Stomach (tissue), 9 donors: ENCODE results near the gene FBXL14. TPM values are rescaled to one million over a fixed set of nuclear protein-coding genes. Genes with fewer than 3 reads are reported as not detected.

ENCODE experiments used
- DNase-seq, 2 donors: peaks; one replicate each; pipeline versions ENCODE4 v3.0.0 to v3.0.0-alpha.2; 2013 to 2019
- H3K27ac ChIP-seq, 5 donors: fragments of 200-600 bp in 4 of 5; sonication (generic) in 4 of 5; one replicate each; pipeline ENCODE4 v1.5.1; 2013 to 2019; ENCODE audit warnings: mild to moderate bottlenecking in 1 of 5, moderate library complexity in 1 of 5
- H3K27me3 ChIP-seq, 3 donors: fragments of 200-600 bp; sonication (generic); one replicate each; pipeline ENCODE4 v1.5.1; 2017 to 2019; ENCODE audit warnings: mixed run types in 1 of 3
- H3K36me3 ChIP-seq, 4 donors: fragments of 200-600 bp; sonication (generic); 1 replicate in 3 of 4; 2 replicates in 1 of 4; pipeline ENCODE4 v1.5.1; 2016 to 2019
- H3K4me1 ChIP-seq, 4 donors: fragments of 200-600 bp; sonication (generic); one replicate each; pipeline ENCODE4 v1.5.1; 2016 to 2019
- H3K4me3 ChIP-seq, 4 donors: fragments of 200-600 bp; sonication (generic) in 3 of 4; one replicate each; pipeline ENCODE4 v1.5.1; 2016 to 2019; ENCODE audit warnings: mild to moderate bottlenecking in 1 of 4
- H3K9me3 ChIP-seq, 4 donors: fragments of 200-600 bp; sonication (generic); one replicate each; pipeline ENCODE4 v1.5.1; 2016 to 2019
- CTCF ChIP-seq, 7 experiments: fragments of 450-650 bp in 4 of 7; fragments of 200-600 bp in 3 of 7; sonication (generic) in 3 of 7; IDR thresholded peaks; one replicate each; pipeline ENCODE4 v1.5.1; 2016 to 2019; ENCODE audit warnings: antibody characterized with exemption in 7 of 7, control low read depth in 2 of 7, mild to moderate bottlenecking in 1 of 7
- EP300 ChIP-seq: sonication (generic); formaldehyde crosslinking; IDR thresholded peaks from one replicate; pipeline ENCODE4 v1.6.1; 2017; ENCODE audit warnings: antibody characterized with exemption
- POLR2A ChIP-seq, 4 donors: fragments of 450-650 bp; IDR thresholded peaks; one replicate each; pipeline ENCODE4 v1.6.1; 2016; ENCODE audit warnings: antibody characterized with exemption in 4 of 4, control low read depth in 2 of 4, mild to moderate bottlenecking in 1 of 4, moderate library complexity in 1 of 4
- POLR2AphosphoS5 ChIP-seq, 3 donors: sonication (generic); formaldehyde crosslinking; IDR thresholded peaks; one replicate each; pipeline ENCODE4 v1.6.1; 2016; ENCODE audit warnings: antibody characterized with exemption in 3 of 3
- WGBS, 5 donors: extraction: QIAGEN DNeasy Blood & Tissue Kit in 3 of 5; methylation state at CpG; one replicate each; pipeline versions ENCODE4 v1.1.5 to v1.1.7; 2013 to 2018; 5-methylcytosine and 5-hydroxymethylcytosine counted together
- intact Hi-C: fragments of 100-400 bp; cut with DNase I; formaldehyde crosslinking; loops from one replicate; pipeline ENCODE4 v1.15.1; 2023; ENCODE audit warnings: low total_unique reads
- polyA plus RNA-seq, 3 donors: library from polyadenylated mRNA; stranded (reverse); fragments of 200-250 nt; gene quantifications; one replicate each; pipeline ENCODE4 v1.2.3, GENCODE V29; 2013
- total RNA-seq, 5 donors: library from RNA; depleted of rRNA; stranded (reverse); fragments of >200 nt; gene quantifications; one replicate each; pipeline versions ENCODE4 v1.1.0 to v1.2.3, GENCODE V29; 2014 to 2016
- donor health status: healthy with polysubstance abuse.
- donor health status: Bipolar disorder and iron deficiency.
- donor health status: healthy.

FBXL14 gene
- total and polyA plus RNA-seq, 8 donors = 2.6 to 36.2 (median 7.9) TPM; not detected in 1

GRCh38 chr12:1528791-1529190, 65.6 kb downstream of the FBXL14 start:
- intact Hi-C loops = no loop called here
- no peak for DNase-seq

GRCh38 chr12:1527789-1528188, 66.6 kb downstream of the FBXL14 start:
- Histone ChIP-seq H3K4me1 (peaks cover 9 to 25% (median 20%) of the 10 kb centered on the region in 4 donors), H3K36me3 (no peaks in the 10 kb centered on the region), H3K9me3 (no peaks in the 10 kb centered on the region), H3K27me3 (peaks cover 0 to 74% (median 29%) of the 10 kb centered on the region in 3 donors), H3K27ac (no peak overlapping the region), H3K4me3 (no peak overlapping the region)
- intact Hi-C loops = no loop called here
- WGBS, 5 donors = 59 to 75% (median 72%) methylated on average over 4 of the region's 4 CpGs
- no peak for TF ChIP-seq POLR2A (IDR thresholded peaks at IDR 0.05)
- TF ChIP-seq POLR2AphosphoS5 (IDR thresholded peaks at IDR 0.05) = no peak
- no peak for DNase-seq

More at GRCh38 chr12:1528791-1529190, 65.6 kb downstream of the FBXL14 start:
- Histone ChIP-seq H3K4me3 (no peak overlapping the region), H3K27me3 (peaks cover 0 to 78% (median 38%) of the 10 kb centered on the region in 3 donors), H3K36me3 (no peaks in the 10 kb centered on the region), H3K4me1 (peaks cover 13 to 35% (median 23%) of the 10 kb centered on the region in 4 donors), H3K9me3 (no peaks in the 10 kb centered on the region), H3K27ac (no peak overlapping the region)
- 86 to 92% (median 92%) methylated on average over 3 of the region's 3 CpGs for WGBS, 5 donors
- TF ChIP-seq EP300 (no peak), POLR2AphosphoS5 (IDR thresholded peaks at IDR 0.05) (no peak), POLR2A (IDR thresholded peaks at IDR 0.05) (no peak), CTCF (IDR thresholded peaks at IDR 0.05) (no peak)

GRCh38 chr12:1525858-1526257, 68.5 kb downstream of the FBXL14 start:
- 83 to 91% (median 86%) methylated on average over 10 of the region's 10 CpGs for WGBS, 5 donors
- peaks cover 0 to 58% (median 15%) of the 10 kb centered on the region in 3 donors for H3K27me3 ChIP-seq
- H3K9me3 ChIP-seq = no peaks in the 10 kb centered on the region
- H3K4me3 ChIP-seq = no peak overlapping the region
- no peak for DNase-seq
- H3K27ac ChIP-seq = no peak overlapping the region
- peaks cover 0 to 8% (median 5%) of the 10 kb centered on the region in 4 donors for H3K4me1 ChIP-seq
- TF ChIP-seq CTCF (IDR thresholded peaks at IDR 0.05) (no peak), POLR2A (IDR thresholded peaks at IDR 0.05) (no peak), POLR2AphosphoS5 (IDR thresholded peaks at IDR 0.05) (no peak), EP300 (no peak)
- no peaks in the 10 kb centered on the region for H3K36me3 ChIP-seq
- intact Hi-C loops = no loop called here

GRCh38 chr12:1523558-1524050, 70.8 kb downstream of the FBXL14 start:
- H3K27me3 ChIP-seq = peaks cover 0 to 59% (median 4%) of the 10 kb centered on the region in 3 donors
- WGBS, 5 donors = 54 to 74% (median 66%) methylated on average over 13 of the region's 13 CpGs
- no peaks in the 10 kb centered on the region for H3K9me3 ChIP-seq
- no peak overlapping the region for H3K4me3 ChIP-seq
- no peak for DNase-seq
- TF ChIP-seq POLR2A (IDR thresholded peaks at IDR 0.05) = no peak
- TF ChIP-seq EP300 = no peak
- TF ChIP-seq POLR2AphosphoS5 (IDR thresholded peaks at IDR 0.05) = no peak
- TF ChIP-seq CTCF (IDR thresholded peaks at IDR 0.05) = no peak
- H3K27ac ChIP-seq = no peak overlapping the region
- intact Hi-C loops = no loop called here
- no peaks in the 10 kb centered on the region for H3K36me3 ChIP-seq
- peaks cover 5 to 13% (median 12%) of the 10 kb centered on the region in 4 donors for H3K4me1 ChIP-seq

- TF ChIP-seq POLR2A (IDR thresholded peaks at IDR 0.05) = no peak
- no peak for TF ChIP-seq CTCF (IDR thresholded peaks at IDR 0.05)
- TF ChIP-seq EP300 = no peak
- TF ChIP-seq POLR2AphosphoS5 (IDR thresholded peaks at IDR 0.05) = no peak
- Histone ChIP-seq H3K4me3 (no peak overlapping the region), H3K36me3 (no peaks in the 10 kb centered on the region), H3K9me3 (no peaks in the 10 kb centered on the region), H3K4me1 (peaks cover 5 to 15% (median 13%) of the 10 kb centered on the region in 4 donors), H3K27me3 (peaks cover 0 to 59% (median 5%) of the 10 kb centered on the region in 3 donors), H3K27ac (no peak overlapping the region)
- intact Hi-C loops = no loop called here
- no peak for DNase-seq
- WGBS, 5 donors = 88 to 92% (median 90%) methylated on average over 6 to 8 of the region's 8 CpGs
These were observed 71.3 kb downstream of the FBXL14 start for GRCh38 chr12:1523046-1523445.
